GM19452 (cell line): ENCODE results near the gene XBP1.
"Not testable (repeated sequence)": the region's sequence is repeated elsewhere in the genome, so short reads cannot be mapped to it uniquely, and the experiment has no call there.

Experiments used
- ATAC-seq: cut with Tn5 transposase; IDR thresholded peaks from one replicate; pipeline ENCODE4 v1.9.1; 2021; ENCODE audit not compliant: unreplicated experiment

XBP1 gene

DNA sequence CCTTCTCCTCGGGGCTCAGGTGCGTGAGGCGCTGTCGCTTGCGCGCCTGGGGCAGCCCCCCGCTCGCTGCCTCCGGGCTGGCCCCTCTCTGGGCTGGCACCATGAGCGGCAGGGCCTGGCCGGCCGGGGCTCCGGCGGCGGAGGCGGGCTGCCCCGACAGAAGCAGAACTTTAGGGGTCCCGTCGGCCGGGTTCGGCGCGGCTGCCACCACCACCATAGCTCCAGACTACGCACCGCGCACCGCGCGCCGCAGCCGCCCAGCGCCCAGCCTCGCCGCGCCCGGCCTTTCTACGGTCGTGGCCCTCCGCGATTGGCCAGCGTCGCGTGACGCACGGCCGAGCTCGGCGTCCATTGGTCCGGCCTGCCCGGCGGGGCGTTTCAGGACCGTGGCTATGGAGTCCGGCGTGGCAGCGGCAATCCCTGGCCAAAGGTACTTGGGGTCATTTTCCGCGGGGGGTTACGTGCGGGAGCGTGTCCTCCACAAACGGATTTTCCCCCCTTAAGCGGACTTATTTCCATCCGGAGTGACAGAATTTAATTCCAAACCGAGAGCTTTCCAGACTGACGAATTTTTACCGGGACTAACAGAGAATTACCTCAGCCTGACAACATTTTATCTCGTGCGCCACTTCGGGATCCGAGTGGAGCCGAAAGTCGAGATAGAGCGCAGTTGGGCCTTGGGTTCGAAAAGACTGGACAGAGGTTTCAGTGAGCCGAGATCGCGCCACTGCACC, at the start of gene XBP1:
Gene XBP1, minus strand, starts transcription at position 262 of the 734 bp plus-strand sequence.
- peak; percentile 80 for ATAC-seq

GRCh38 chr22:28846994-28847393, 46.6 kb upstream of the XBP1 start:
- ATAC-seq, result no peak

GRCh38 chr22:28844277-28844676, 43.9 kb upstream of the XBP1 start:
- ATAC-seq, result not testable (repeated sequence)

DNA sequence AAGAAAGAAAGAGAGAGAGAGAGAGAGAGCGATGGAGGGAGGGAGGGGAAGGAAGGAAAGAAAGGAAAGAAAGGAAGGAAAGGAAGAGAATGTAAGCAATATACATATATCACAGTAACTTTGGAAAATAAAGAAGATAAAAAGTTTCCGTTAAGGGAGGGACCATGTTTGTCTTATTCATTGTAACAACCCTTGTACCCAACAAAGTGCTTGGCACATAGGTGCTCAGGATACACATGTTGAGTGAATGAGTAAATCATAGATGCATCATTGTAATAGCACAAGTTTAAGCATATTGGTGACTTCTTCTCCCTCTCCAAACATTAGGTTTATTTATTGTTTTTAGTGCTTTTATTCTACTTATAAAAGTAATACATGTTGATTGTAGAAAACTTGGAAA, 43.3 kb upstream of the XBP1 start:
- ATAC-seq, result no peak

GRCh38 chr22:28841111-28841510, 40.7 kb upstream of the XBP1 start:
- ATAC-seq, result no peak

- no peak for ATAC-seq
Measured at GRCh38 chr22:28838971-28839370, 38.6 kb upstream of the XBP1 start.

DNA sequence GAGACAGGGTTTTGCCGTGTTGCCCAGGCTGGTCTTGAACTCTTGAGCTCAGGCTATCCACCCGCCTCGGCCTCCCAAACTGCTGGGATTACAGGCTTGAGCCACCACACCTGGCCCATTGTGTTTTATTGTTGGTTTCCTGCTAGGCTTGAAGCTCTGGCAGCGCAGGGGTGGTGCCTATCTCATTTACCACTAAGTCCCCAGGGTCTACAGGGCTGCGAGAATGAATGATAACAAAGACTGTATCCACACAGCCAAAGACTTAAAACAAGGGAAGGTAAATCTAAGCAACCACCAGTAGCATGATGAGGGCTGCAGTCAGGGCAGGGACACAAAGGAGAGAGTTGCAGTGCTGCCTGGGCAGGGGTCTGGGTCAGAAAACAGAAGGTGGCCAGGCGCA, 37.3 kb upstream of the XBP1 start:
- no peak for ATAC-seq

GRCh38 chr22:28835630-28836189, 35.3 kb upstream of the XBP1 start:
- no peak for ATAC-seq

DNA sequence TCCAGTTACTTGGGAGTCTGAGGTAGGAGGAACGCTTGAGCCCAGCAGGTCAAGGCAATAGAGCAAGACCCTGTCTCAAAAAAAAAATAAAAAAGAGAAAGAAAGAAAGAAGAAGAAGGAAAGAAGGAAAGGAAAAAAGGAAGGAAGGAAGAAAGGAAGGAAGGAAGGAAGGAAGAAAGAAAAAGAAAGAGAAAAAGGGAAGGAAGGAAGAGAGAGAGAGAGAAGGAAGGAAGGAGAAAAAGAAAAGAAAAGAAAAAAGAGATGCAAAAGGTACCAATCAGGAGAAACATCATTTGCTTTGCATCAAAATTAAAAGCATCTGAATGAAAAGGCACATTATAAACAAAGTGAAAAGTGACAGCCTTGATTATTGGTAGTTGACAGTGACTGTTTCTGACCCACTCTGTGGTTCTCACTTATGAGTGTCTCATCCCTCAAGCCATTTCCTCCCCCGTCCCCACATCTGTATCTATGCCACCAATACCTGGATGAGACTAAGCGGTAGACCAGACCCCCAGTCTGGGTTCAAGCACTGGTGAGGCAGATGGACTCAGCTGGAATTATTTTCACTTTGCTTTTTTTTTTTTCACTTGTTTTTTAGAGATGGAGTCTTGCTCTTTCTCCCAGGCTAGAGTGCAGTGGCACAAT, 33.0 kb upstream of the XBP1 start:
- no peak for ATAC-seq

GRCh38 chr22:28832731-28833130, 32.4 kb upstream of the XBP1 start:
- no peak for ATAC-seq

- no peak for ATAC-seq
Measured at GRCh38 chr22:28831140-28832072, 31.0 kb upstream of the XBP1 start.

DNA sequence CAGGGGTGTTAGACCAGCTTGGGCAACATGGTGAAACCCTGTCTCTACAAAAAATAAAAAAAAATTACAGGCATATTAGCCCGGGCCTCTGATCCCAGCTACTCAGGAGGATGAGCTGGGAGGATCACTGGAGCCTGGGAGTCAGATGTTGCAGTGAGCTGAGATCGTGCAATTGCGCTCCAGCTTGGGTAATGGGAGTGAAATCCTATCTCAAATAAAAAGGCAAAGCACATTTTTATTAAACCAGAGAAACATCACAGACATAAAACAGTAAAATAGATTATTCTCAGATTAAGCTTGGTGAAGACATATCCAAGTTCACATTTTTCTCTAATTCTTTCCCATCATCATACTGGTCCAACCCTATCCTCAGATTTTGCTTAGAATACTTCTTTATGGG, 30.1 kb upstream of the XBP1 start:
- ATAC-seq, result no peak

- ATAC-seq, result no peak
Measured at GRCh38 chr22:28829358-28830181, 29.2 kb upstream of the XBP1 start.

DNA sequence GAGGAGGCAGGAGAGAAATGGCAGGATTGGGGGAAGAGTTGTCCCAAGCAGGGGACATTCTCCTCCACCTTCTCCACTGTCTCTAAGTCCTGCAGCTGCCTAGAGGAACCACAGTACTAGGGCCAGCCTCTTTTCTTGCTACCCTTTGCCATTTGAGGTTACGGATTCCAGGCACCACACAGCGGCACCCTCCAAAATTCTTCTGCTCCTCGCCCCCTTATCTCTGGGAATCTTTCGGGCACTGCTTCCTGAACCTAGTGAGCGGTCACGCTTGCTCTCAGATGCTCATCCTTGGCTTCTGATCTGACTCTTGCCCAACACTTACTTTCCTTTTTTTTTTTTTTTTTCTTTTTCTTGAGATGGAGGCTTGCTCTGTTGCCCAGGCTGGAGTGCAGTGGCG, 26.6 kb upstream of the XBP1 start:
- ATAC-seq, result no peak

DNA sequence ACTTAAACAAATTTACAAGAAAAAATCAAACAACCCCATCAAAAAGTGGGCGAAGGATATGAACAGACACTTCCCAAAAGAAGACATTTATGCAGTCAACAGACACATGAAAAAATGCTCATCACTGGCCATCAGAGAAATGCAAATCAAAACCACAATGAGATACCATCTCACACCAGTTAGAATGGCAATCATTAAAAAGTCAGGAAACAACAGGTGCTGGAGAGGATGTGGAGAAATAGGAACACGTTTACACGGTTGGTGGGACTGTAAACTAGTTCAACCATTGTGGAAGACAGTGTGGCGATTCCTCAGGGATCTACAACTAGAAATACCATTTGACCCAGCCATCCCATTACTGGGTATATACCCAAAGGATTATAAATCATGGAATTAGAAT, 26.1 kb upstream of the XBP1 start:
- ATAC-seq, result not testable (repeated sequence)

- ATAC-seq, result not testable (repeated sequence)
Measured at GRCh38 chr22:28824455-28824854, 24.1 kb upstream of the XBP1 start.

GRCh38 chr22:28822930-28823551, 22.7 kb upstream of the XBP1 start:
- ATAC-seq, result no peak

GRCh38 chr22:28821452-28821851, 21.1 kb upstream of the XBP1 start:
- ATAC-seq, result no peak

DNA sequence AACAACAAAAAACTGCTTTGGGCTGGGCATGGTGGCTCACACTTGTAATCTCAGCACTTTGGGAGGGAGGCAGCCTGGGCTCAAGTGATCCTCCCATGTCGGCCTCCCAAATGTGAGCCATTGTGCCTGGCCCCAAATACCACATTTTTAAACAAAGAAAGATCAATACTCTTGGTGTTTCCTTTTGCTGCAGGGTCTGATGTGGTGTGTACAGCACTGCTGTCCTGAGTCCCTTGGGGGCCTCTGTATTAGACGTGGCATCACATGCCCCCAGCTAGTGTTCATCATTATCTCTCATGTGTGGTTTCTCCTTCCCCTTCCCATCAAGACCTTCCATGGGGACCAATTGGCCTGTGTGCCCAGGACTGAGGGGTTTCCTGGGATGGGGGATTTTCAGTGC, 20.5 kb upstream of the XBP1 start:
- ATAC-seq, result no peak
